GM18505 (cell line): ENCODE results near the gene ATF3.
A peak's percentile ranks its signal among the peaks of the same experiment; 100 is the strongest.

Source experiments
- ATAC-seq: cut with Tn5 transposase; IDR thresholded peaks from one replicate; pipeline ENCODE4 v1.9.1; 2021; ENCODE audit not compliant: unreplicated experiment
- POLR2A ChIP-seq: IDR thresholded peaks from 4 replicates; pipeline ENCODE4 v1.6.1; 2011; ENCODE audit warnings: borderline replicate concordance; ENCODE audit not compliant: insufficient read depth, insufficient read length; ENCODE audit errors: extremely low read depth

The ATF3 gene

GRCh38 chr1:212608392-212608958 is at the start of gene ATF3:
ATF3 (plus strand) TSS chr1:212608761; CDS start chr1:212615022, 6,261 bp downstream.
- TF ChIP-seq POLR2A: peak; percentile 99
- peak; percentile 67 for ATAC-seq

GRCh38 chr1:212559929-212560328 is 48.6 kb upstream of the ATF3 start:
- no peak for TF ChIP-seq POLR2A
- no peak for ATAC-seq

- TF ChIP-seq POLR2A: no peak
- ATAC-seq: no peak
Observed at GRCh38 chr1:212560933-212561460, 47.6 kb upstream of the ATF3 start.

GRCh38 chr1:212561501-212561931 is 47.0 kb upstream of the ATF3 start:
- ATAC-seq: no peak
- no peak for TF ChIP-seq POLR2A

GRCh38 chr1:212562771-212563170 is 45.8 kb upstream of the ATF3 start:
- no peak for TF ChIP-seq POLR2A
- ATAC-seq: no peak

GRCh38 chr1:212565079-212565478 is 43.5 kb upstream of the ATF3 start:
- ATAC-seq: no peak
- no peak for TF ChIP-seq POLR2A

- TF ChIP-seq POLR2A: no peak
- no peak for ATAC-seq
Observed at GRCh38 chr1:212565571-212566305, 42.8 kb upstream of the ATF3 start.

- peak; percentile 99 for ATAC-seq
- TF ChIP-seq POLR2A: no peak
Observed at GRCh38 chr1:212566522-212567479, 41.8 kb upstream of the ATF3 start.

GRCh38 chr1:212567638-212568037 is 40.9 kb upstream of the ATF3 start:
- TF ChIP-seq POLR2A: no peak
- no peak for ATAC-seq

- TF ChIP-seq POLR2A: no peak
- ATAC-seq: no peak
Observed at GRCh38 chr1:212568978-212569537, 39.5 kb upstream of the ATF3 start.

- ATAC-seq: no peak
- no peak for TF ChIP-seq POLR2A
Observed at GRCh38 chr1:212574732-212575131, 33.8 kb upstream of the ATF3 start.

- ATAC-seq: no peak
- TF ChIP-seq POLR2A: no peak
Observed at GRCh38 chr1:212575333-212575732, 33.2 kb upstream of the ATF3 start.

GRCh38 chr1:212578041-212578440 is 30.5 kb upstream of the ATF3 start:
- no peak for TF ChIP-seq POLR2A
- no peak for ATAC-seq
